ENCODE data around the gene BAG5. TPM values are rescaled to one million over a fixed set of nuclear protein-coding genes. Genes with fewer than 3 reads are reported as not detected.

The BAG5 gene
- polyA plus RNA-seq, 3 donors: 29.4 to 34.2 (median 30.4) TPM

- peak in 9 of 11 donors; percentile 52 to 90 (median 78) for DNase-seq (ENCODE audit: extremely low read depth in 1 of 11, low read depth in 9 of 11, low spot score in 4 of 11)
Measured at GRCh38 chr14:103576371-103577024, 14.0 kb upstream of the BAG5 start.

GRCh38 chr14:103574707-103575285 is 12.3 kb upstream of the BAG5 start:
- no peak for DNase-seq (ENCODE audit: extremely low read depth in 1 of 11, low read depth in 9 of 11, low spot score in 4 of 11)

GRCh38 chr14:103574104-103574503 is 11.6 kb upstream of the BAG5 start:
- no peak for DNase-seq (ENCODE audit: extremely low read depth in 1 of 11, low read depth in 9 of 11, low spot score in 4 of 11)

GRCh38 chr14:103569408-103569807 is 7.0 kb upstream of the BAG5 start:
- no peak for DNase-seq (ENCODE audit: extremely low read depth in 1 of 11, low read depth in 9 of 11, low spot score in 4 of 11)

GRCh38 chr14:103568952-103569351 is 6.5 kb upstream of the BAG5 start:
- no peak for DNase-seq (ENCODE audit: extremely low read depth in 1 of 11, low read depth in 9 of 11, low spot score in 4 of 11)

GRCh38 chr14:103563844-103564505 is 1.5 kb upstream of the BAG5 start:
- DNase-seq (ENCODE audit: extremely low read depth in 1 of 11, low read depth in 9 of 11, low spot score in 4 of 11): no peak

- no peak for DNase-seq (ENCODE audit: extremely low read depth in 1 of 11, low read depth in 9 of 11, low spot score in 4 of 11)
Measured at GRCh38 chr14:103563226-103563620, 766 bp upstream of the BAG5 start.

GRCh38 chr14:103562179-103562428 is 353 bp downstream of the BAG5 start:
- DNase-seq (ENCODE audit: extremely low read depth in 1 of 11, low read depth in 9 of 11, low spot score in 4 of 11): no peak

GRCh38 chr14:103561381-103562178 is 877 bp downstream of the BAG5 start:
- DNase-seq (ENCODE audit: extremely low read depth in 1 of 11, low read depth in 9 of 11, low spot score in 4 of 11): no peak

GRCh38 chr14:103560691-103561090 is 1.8 kb downstream of the BAG5 start:
- no peak for DNase-seq (ENCODE audit: extremely low read depth in 1 of 11, low read depth in 9 of 11, low spot score in 4 of 11)

GRCh38 chr14:103559766-103560165 is 2.7 kb downstream of the BAG5 start:
- DNase-seq (ENCODE audit: extremely low read depth in 1 of 11, low read depth in 9 of 11, low spot score in 4 of 11): no peak

- DNase-seq (ENCODE audit: extremely low read depth in 1 of 11, low read depth in 9 of 11, low spot score in 4 of 11): peak in 6 of 11 donors; percentile 56 to 85 (median 78)
Measured at GRCh38 chr14:103558071-103558882, 4.2 kb downstream of the BAG5 start.

- DNase-seq (ENCODE audit: extremely low read depth in 1 of 11, low read depth in 9 of 11, low spot score in 4 of 11): no peak
Measured at GRCh38 chr14:103556946-103557758, 5.3 kb downstream of the BAG5 start.

GRCh38 chr14:103555559-103556337 is 6.7 kb downstream of the BAG5 start:
- no peak for DNase-seq (ENCODE audit: extremely low read depth in 1 of 11, low read depth in 9 of 11, low spot score in 4 of 11)

- DNase-seq (ENCODE audit: extremely low read depth in 1 of 11, low read depth in 9 of 11, low spot score in 4 of 11): no peak
Measured at GRCh38 chr14:103552846-103553210, 9.6 kb downstream of the BAG5 start.

GRCh38 chr14:103552011-103552845 is 10.2 kb downstream of the BAG5 start:
- no peak for DNase-seq (ENCODE audit: extremely low read depth in 1 of 11, low read depth in 9 of 11, low spot score in 4 of 11)

GRCh38 chr14:103551338-103551762 is 11.1 kb downstream of the BAG5 start:
- no peak for DNase-seq (ENCODE audit: extremely low read depth in 1 of 11, low read depth in 9 of 11, low spot score in 4 of 11)

All from renal cortex interstitium (tissue), 11 donors.